ENCODE data around the gene GSTM5. TPM values are rescaled to one million over a fixed set of nuclear protein-coding genes. Genes with fewer than 3 reads are reported as not detected.
"Not testable (repeated sequence)": the region's sequence is repeated elsewhere in the genome, so short reads cannot be mapped to it uniquely, and the experiment has no call there.

Gene GSTM5
- polyA plus RNA-seq = not detected

DNA sequence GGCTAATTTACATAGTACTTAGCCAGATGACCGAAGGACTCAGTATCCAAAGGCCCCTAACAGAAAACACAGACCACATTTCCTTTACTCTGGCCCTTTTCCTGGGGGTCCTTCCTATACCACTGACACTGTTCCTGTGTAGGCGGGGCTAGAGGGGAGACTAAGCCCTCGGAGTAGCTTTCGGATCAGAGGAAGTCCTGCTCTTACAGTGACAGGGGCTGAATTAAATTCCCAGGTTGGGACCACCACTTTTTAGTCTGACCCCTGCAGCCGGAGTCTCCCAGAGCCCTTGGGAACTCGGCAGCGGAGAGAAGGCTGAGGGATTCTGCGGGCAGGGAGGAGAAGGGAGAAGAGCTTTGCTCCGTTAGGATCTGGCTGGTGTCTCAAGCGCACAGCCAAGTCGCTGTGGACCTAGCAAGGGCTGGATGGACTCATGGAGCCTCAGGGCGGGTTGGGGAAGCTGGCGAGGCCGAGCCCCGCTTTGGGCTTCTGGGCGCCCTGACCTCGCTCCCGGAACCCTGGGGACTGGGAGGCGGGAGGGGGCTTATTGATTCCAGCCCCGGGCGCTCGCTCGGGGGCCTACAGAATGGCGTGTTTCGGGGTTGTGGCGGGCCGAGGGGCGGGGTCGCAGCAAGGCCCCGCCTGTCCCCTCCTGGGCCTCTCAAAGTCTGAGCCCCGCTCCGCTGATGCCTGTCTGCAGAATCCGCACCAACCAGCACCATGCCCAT, at the start of gene GSTM5:
Gene GSTM5 (plus strand): TSS at position 659 of the 728 bp plus-strand sequence. CDS start 62 bp downstream, at position 721.
- H3K27me3 Mint-ChIP-seq = peaks cover 10% of the 10 kb centered on the region
- H3K27ac Mint-ChIP-seq, H3K4me1 Mint-ChIP-seq, H3K36me3 Mint-ChIP-seq: not testable (repeated sequence)
- peak within 1 kb of the TSS in 3 of 4 donors; percentile 55 to 75 (median 58) for H3K4me3 Mint-ChIP-seq
- peaks cover 4 to 16% (median 15%) of the 10 kb centered on the region in 3 donors for H3K9me3 Mint-ChIP-seq

DNA sequence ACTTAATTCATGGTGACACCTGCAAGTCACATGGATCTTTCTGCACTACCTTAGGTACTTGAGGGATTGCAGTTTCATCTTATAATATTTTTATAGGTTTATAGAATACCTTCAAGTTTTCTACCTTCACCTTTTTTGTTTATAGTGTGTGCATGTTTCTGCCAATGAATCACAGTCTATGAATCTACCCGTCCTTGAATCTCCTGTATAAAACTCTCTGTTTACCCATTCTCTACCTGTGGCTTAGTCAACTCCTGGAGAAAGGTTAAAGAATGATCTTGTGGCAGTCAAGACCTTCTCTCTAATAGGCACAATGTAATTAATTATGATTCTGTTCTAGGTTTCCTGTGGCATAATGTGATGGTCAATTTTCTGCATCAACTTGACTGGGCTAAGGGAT, 47.4 kb upstream of the GSTM5 start:
- H3K4me1 Mint-ChIP-seq = peaks cover 0 to 10% (median 8%) of the 10 kb centered on the region in 3 donors
- H3K27ac Mint-ChIP-seq = no peak overlapping the region
- no peaks in the 10 kb centered on the region for H3K9me3 Mint-ChIP-seq
- peaks cover 6% of the 10 kb centered on the region for H3K36me3 Mint-ChIP-seq
- H3K27me3 Mint-ChIP-seq = no peaks in the 10 kb centered on the region
- no peak overlapping the region for H3K4me3 Mint-ChIP-seq

DNA sequence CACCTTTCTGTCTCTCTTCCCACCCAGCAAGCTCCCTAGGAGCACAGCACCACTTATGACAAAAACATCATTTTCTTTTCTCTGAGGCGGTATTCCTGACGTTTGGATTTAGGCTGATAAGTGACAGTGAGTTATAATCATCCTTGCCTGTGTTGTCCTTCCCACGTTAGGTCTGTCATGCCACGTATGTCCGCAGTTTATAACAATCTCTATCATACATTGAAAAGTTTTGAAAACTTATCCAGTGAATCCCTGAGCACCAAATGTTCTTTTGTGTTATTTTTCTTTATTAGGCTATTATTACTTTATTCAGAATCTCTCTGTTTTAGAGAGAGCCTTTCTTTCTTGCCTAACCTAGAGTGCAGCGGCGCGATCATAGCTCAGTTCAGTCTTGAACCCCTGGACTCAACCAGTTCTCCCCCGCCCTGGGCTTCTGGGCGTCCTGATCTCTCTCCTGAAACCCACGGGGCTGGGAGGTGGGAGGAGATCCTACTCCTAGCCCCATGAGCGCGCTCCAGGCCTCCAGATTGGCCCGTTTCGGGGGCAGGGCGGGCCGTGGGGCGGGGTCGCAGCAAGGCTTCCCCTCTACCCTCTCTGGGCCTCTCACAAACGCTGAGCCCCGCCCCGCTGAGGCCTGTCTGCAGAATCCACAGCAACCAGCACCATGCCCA, 44.5 kb upstream of the GSTM5 start, which contains the start of gene GSTM2:
Gene GSTM2 (plus strand): TSS at position 606 of the 671 bp plus-strand sequence. CDS start 59 bp downstream, at position 665.
- peak within 1 kb of the TSS in 1 of 3 donors; percentile 75 for H3K27ac Mint-ChIP-seq
- H3K36me3 Mint-ChIP-seq = peaks cover 9% of the 10 kb centered on the region
- no peaks in the 10 kb centered on the region for H3K27me3 Mint-ChIP-seq
- H3K4me1 Mint-ChIP-seq = peaks cover 0 to 12% (median 8%) of the 10 kb centered on the region in 3 donors
- peak within 1 kb of the TSS; percentile 42 to 91 (median 82) for H3K4me3 Mint-ChIP-seq
- no peaks in the 10 kb centered on the region for H3K9me3 Mint-ChIP-seq

DNA sequence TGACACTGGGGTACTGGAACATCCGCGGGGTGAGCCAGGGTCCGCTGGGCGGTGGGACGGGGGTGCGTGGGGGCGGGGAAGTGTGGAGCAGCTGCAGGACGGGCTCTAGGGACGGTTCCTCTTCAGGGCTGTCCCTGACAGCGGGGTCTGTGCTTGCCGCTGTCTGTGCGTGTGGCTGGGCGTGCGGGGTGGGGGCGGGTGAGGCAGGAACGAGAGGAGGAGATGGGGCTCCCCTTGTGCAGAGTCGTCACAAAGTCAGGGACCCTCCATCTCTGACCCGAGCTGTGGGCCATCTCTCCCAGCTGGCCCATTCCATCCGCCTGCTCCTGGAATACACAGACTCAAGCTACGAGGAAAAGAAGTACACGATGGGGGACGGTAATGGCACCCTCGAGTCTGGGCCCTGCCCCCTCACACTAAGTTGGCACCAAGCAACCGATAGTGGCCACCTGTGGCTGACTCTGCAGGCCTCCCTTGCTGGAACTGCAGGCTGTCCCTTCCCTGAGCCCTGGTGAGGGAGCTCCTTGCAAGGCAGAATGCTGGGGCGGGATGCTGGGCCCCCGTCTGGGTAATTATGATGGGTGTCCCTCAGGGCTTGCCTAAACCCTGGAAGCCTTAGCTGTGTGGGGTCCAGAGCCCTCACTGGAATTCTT, 43.8 kb upstream of the GSTM5 start:
- Mint-ChIP-seq H3K4me1 (peaks cover 0 to 12% (median 8%) of the 10 kb centered on the region in 3 donors), H3K4me3 (peak overlapping the region; percentile 42 to 91 (median 82)), H3K27me3 (no peaks in the 10 kb centered on the region), H3K9me3 (no peaks in the 10 kb centered on the region), H3K27ac (peak overlapping the region in 1 of 3 donors; percentile 75), H3K36me3 (peaks cover 8% of the 10 kb centered on the region)

DNA sequence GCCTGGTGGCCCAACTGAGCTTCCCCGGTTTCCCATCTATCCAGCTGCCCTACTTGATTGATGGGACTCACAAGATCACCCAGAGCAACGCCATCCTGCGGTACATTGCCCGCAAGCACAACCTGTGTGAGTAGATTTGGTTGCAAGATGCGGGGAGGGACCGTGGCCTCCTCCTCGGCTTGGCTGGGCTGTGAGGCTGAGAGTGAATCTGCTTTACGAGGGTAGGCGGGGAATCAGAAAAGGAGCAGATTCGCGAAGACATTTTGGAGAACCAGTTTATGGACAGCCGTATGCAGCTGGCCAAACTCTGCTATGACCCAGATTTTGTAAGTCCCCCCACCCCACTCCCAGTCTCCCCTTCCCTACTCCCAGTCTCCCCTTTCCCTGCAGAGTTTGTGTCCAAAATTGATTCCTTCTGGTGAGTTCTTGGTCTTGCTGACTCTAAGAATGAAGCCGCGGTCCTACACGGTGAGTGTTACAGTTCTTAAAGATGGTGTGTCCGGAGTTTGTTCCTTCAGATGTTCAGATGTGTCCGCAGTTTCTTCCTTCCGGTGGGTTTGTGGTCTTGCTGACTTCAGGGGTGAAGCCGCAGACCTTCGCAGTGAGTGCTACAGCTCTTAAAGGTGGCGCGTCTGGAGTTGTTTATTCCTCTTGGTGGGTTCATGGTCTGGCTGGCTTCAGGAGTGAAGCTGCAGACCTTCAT, 42.7 kb upstream of the GSTM5 start:
- peak overlapping the region; percentile 10 to 89 (median 61) for H3K4me3 Mint-ChIP-seq
- peaks cover 8% of the 10 kb centered on the region for H3K36me3 Mint-ChIP-seq
- H3K4me1 Mint-ChIP-seq = peaks cover 0 to 12% (median 8%) of the 10 kb centered on the region in 3 donors
- peak overlapping the region in 1 of 3 donors; percentile 9 for H3K27ac Mint-ChIP-seq
- no peaks in the 10 kb centered on the region for H3K27me3 Mint-ChIP-seq
- no peaks in the 10 kb centered on the region for H3K9me3 Mint-ChIP-seq

DNA sequence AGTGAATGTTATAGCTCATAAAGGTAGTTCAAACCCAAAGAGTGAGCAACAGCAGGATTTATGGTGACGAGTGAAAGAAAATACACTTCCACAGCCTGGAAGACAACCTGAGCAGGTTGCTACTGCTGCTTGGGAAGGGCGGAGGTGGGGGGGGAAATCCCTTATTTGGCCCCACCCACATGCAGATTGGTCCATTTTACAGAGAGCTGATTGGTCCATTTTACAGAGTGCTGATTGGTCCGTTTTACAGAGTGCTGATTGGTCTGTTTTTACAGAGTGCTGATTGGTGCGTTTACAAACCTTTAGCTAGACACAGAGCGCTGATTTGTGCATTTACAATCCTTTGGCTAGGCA, 42.1 kb upstream of the GSTM5 start:
- H3K4me3 Mint-ChIP-seq = peak overlapping the region in 2 of 4 donors; percentile 30 to 89
- H3K4me1 Mint-ChIP-seq = peaks cover 0 to 12% (median 8%) of the 10 kb centered on the region in 3 donors
- not testable (repeated sequence) for H3K27me3 Mint-ChIP-seq, H3K27ac Mint-ChIP-seq, H3K36me3 Mint-ChIP-seq, H3K9me3 Mint-ChIP-seq

DNA sequence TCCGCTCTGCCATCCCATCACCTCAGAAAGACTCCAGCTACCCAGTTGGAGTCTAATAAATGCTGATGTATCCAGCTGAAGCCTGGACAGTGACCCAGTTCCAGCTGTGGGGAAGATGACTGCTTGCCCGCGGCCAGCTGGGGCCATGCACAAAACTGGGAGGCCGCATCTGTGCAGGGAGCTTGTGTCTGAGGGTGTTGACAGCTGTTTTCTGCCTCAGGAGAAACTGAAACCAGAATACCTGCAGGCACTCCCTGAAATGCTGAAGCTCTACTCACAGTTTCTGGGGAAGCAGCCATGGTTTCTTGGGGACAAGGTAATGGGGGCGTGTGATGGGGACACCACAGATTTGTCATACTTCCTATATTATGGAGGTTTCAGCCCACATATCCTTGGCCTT, 41.0 kb upstream of the GSTM5 start:
- peaks cover 0 to 12% (median 8%) of the 10 kb centered on the region in 3 donors for H3K4me1 Mint-ChIP-seq
- no peaks in the 10 kb centered on the region for H3K27me3 Mint-ChIP-seq
- H3K27ac Mint-ChIP-seq = no peak overlapping the region
- no peaks in the 10 kb centered on the region for H3K9me3 Mint-ChIP-seq
- peaks cover 8% of the 10 kb centered on the region for H3K36me3 Mint-ChIP-seq
- H3K4me3 Mint-ChIP-seq = no peak overlapping the region

DNA sequence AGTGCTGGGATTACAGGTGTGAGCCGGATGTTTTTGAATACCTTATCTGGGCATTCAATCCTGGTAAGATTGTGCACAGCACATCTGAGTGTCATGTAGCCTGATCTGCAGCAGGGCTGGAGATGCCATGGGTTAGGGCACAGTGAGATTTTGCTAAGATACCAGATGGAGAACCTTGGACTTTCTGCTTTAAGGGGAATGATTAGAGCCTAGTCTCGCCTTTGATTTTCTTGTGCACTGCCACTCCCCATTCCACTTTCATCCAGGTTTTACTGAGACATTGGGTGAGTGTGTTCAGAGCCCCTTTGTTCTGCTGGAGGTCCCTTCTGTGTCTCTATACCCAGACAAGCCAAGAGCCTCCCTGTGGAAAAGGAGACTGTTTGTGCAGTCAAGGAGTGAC, 38.2 kb upstream of the GSTM5 start:
- H3K4me1 Mint-ChIP-seq, H3K4me3 Mint-ChIP-seq, H3K9me3 Mint-ChIP-seq, H3K27me3 Mint-ChIP-seq, H3K27ac Mint-ChIP-seq, H3K36me3 Mint-ChIP-seq: not testable (repeated sequence)

DNA sequence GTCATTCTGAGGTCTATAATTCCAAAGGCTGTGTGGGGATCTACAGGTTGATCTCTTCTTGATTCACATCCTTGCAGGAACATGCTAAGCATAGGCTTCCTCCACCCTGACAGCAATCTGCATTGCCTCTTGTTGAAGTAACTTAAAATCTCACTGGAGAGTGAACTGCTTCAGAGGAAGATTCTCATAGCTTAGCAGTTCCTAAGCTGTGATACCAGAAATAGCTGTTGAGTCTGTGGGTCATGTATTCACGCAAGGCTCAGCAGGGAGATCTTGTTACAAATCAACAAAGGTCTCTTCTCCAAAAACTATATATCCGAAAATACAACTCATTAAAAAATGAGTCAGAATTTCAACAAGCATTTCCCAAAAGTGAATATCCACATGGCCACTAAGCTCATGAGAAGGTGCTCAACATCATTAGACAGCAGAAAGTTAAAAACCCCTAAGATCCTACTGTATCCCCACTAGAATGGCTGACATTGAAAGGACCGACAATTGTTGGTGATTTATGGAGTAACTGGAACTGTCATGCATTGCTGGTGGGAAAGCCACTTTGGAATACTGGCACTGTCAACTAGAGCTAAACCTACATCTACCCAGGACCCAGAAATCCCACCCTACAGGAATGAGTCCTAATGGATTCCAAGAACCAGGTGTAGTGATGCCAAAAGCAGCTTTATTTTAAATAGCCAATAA, 35.2 kb upstream of the GSTM5 start:
- not testable (repeated sequence) for H3K4me1 Mint-ChIP-seq, H3K4me3 Mint-ChIP-seq, H3K36me3 Mint-ChIP-seq, H3K27ac Mint-ChIP-seq, H3K9me3 Mint-ChIP-seq, H3K27me3 Mint-ChIP-seq

DNA sequence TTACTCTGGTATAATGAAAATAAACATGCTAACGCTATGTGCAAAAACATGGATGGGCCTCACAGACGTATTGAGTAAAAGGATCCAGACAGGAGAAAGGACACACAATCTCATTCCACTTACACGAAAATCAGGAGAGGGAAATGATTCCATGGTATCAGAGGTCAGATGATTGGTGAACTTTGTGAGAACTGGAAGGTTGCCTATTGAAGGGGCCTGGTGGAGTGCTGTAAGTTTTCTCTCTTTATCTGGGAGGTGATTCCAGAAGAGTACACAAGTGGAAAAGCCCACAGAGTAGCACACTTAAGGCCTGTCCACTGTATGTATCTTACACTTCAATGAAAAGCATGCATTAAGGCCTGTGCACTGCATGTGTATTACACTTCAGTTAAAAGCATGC, 34.6 kb upstream of the GSTM5 start:
- H3K9me3 Mint-ChIP-seq = no peaks in the 10 kb centered on the region
- H3K27ac Mint-ChIP-seq = no peak overlapping the region
- peaks cover 1% of the 10 kb centered on the region for H3K27me3 Mint-ChIP-seq
- peaks cover 0 to 1% (median 0%) of the 10 kb centered on the region in 3 donors for H3K4me1 Mint-ChIP-seq
- H3K4me3 Mint-ChIP-seq = no peak overlapping the region
- H3K36me3 Mint-ChIP-seq = peaks cover 2% of the 10 kb centered on the region

DNA sequence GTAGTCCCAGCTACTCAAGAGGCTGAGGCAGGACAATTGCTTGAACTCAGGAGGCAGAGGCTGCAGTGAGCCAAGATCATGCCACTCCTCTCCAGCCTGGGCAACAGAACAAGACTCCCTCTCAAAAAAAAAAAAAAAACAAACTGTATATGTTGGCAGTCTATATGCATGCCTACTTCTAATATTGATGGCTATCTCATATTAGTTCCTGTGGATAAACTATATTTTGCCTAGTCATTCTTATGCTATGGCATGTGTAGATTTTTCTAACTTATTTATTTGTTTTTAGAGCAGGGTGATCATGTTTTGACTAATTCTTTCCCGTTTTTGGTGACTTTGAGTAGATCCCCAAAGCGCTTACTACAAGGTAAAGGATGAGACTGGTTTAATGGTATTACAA, 33.4 kb upstream of the GSTM5 start:
- not testable (repeated sequence) for H3K27me3 Mint-ChIP-seq, H3K36me3 Mint-ChIP-seq, H3K9me3 Mint-ChIP-seq, H3K27ac Mint-ChIP-seq, H3K4me1 Mint-ChIP-seq, H3K4me3 Mint-ChIP-seq

DNA sequence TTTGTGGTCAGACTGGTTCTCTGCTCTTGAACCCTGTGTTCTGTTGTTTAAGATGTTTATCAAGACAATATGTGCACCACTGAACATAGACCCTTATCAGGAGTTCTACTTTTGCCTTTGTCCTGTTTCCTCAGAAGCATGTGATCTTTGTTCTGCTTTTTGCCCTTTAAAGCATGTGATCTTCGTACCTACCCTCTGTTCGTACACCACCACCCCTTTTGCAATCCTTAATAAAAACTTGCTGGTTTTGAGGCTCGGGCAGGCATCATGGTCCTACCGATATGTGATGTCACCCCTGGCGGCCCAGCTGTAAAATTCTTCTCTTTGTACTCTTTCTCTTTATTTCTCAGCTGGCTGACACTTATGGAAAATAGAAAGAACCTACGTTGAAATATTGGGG, 27.3 kb upstream of the GSTM5 start:
- H3K27ac Mint-ChIP-seq, H3K27me3 Mint-ChIP-seq, H3K36me3 Mint-ChIP-seq, H3K4me1 Mint-ChIP-seq, H3K4me3 Mint-ChIP-seq, H3K9me3 Mint-ChIP-seq: not testable (repeated sequence)

DNA sequence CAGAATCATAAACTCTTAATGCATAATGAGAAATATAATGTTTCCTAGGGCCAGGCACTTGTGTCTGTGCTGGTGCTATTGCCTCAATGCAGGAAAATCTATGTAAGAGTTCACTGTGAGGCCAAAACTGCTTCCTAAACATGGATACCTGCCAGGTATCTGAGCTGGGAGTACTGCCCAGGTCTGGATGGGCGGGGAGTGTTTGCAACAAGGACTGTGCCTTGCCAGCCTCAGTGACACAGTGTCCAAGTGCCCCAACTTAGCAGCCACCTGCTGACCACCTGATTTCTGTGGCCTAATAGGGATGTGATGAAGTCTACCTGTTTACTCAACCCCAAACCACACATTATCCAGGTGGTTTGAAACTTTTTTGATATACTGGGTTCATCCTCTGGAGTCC, 26.7 kb upstream of the GSTM5 start:
- H3K36me3 Mint-ChIP-seq, H3K4me1 Mint-ChIP-seq: not testable (repeated sequence)

DNA sequence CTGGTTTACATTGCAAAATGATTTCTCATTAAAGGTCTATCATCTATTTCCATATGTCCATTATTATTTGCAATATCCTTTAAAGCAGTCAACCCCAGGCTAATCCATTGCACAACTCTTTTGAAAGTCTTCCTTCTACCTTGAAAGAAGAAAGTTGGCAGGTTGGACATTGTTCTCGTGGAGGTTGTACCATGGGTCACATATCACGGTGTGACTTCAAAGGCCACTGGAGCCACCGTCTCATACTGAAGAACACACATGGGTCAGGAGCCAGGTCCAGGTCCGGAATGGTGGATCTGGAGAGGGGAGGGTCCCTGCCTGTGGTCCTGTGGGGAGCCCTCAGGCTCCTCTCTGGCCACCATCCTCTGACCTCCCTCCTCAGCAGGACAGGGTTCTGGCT, 26.2 kb upstream of the GSTM5 start:
- H3K36me3 Mint-ChIP-seq, H3K9me3 Mint-ChIP-seq, H3K4me1 Mint-ChIP-seq, H3K27me3 Mint-ChIP-seq, H3K27ac Mint-ChIP-seq, H3K4me3 Mint-ChIP-seq: not testable (repeated sequence)

More for the DNA sequence above, 26.7 kb upstream of the GSTM5 start:
- H3K27me3 Mint-ChIP-seq, H3K27ac Mint-ChIP-seq, H3K4me3 Mint-ChIP-seq, H3K9me3 Mint-ChIP-seq: not testable (repeated sequence)

DNA sequence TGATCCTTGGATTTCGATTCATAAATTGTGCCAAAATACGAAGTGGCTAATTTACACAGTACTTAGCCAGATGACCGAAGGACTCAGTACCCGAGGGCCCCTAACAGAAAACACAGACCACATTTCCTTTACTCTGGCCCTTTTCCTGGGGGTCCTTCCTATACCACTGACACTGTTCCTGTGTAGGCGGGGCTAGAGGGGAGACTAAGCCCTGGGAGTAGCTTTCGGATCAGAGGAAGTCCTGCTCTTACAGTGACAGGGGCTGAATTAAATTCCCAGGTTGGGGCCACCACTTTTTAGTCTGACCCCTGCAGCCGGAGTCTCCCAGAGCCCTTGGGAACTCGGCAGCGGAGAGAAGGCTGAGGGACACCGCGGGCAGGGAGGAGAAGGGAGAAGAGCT, 24.9 kb upstream of the GSTM5 start:
- H3K4me3 Mint-ChIP-seq = peak overlapping the region in 2 of 4 donors; percentile 86 to 93
- H3K4me1 Mint-ChIP-seq, H3K36me3 Mint-ChIP-seq, H3K27ac Mint-ChIP-seq, H3K27me3 Mint-ChIP-seq, H3K9me3 Mint-ChIP-seq: not testable (repeated sequence)

All from IgD-negative memory B cell (primary cell).